Caco-2 (cell line): Measurements from ENCODE around the gene ZNF177. TPM values are rescaled to one million over a fixed set of nuclear protein-coding genes. Genes with fewer than 3 reads are reported as not detected.

Experiments used
- BruUV-seq: library from RNA; stranded (reverse); fragments of 400-500 nt; replicated peaks from 2 replicates; lab custom pipeline; 2021; lab: Mats Ljungman, UMichigan
- CTCF ChIA-PET: fragments of 300-600 bp; sonication (Branson Sonifier 250); formaldehyde crosslinking; loops from one replicate; lab custom pipeline; 2022; ENCODE audit warnings: antibody characterized with exemption; lab: Charles Lee
- POLR2A ChIA-PET: fragments of 300-600 bp; sonication (Branson Sonifier 250); formaldehyde crosslinking; loops from one replicate; lab custom pipeline; 2022; ENCODE audit warnings: antibody characterized with exemption; lab: Charles Lee
- DNase-seq, 2 experiments: peaks; one replicate each; pipeline versions ENCODE4 v3.0.0 to v3.0.0-alpha.2; 2020 to 2022
- H3K27me3 ChIP-seq: replicated peaks from 2 replicates; pipeline ENCODE4 v1.6.0; 2011; ENCODE audit warnings: low read length; ENCODE audit not compliant: control insufficient read depth, insufficient read depth
- H3K36me3 ChIP-seq: 2 replicates; pipeline ENCODE4 v1.5.1; 2011; ENCODE audit warnings: low read length; ENCODE audit not compliant: control insufficient read depth, insufficient read depth
- H3K4me1 ChIP-seq: fragments of 250-450 bp; sonication (Bioruptor Pico); 2 replicates; pipeline ENCODE4 v1.5.1; 2020; ENCODE audit warnings: mild to moderate bottlenecking
- H3K4me3 ChIP-seq: 2 replicates; pipeline ENCODE4 v1.5.1; 2011; ENCODE audit warnings: low read depth, mild to moderate bottlenecking, control low read depth, low read length
- H3K9me3 ChIP-seq: fragments of 250-450 bp; sonication (Bioruptor Pico); 2 replicates; pipeline ENCODE4 v1.5.1; 2020; ENCODE audit warnings: mild to moderate bottlenecking, moderate library complexity
- H3K27ac Mint-ChIP-seq: one replicate; pipeline ENCODE4 v1.8.0; 2022; ENCODE audit warnings: mixed read lengths; ENCODE audit not compliant: unreplicated experiment
- H3K27me3 Mint-ChIP-seq: one replicate; pipeline ENCODE4 v1.8.0; 2022; ENCODE audit warnings: mixed read lengths; ENCODE audit not compliant: insufficient read depth, unreplicated experiment
- H3K36me3 Mint-ChIP-seq: one replicate; pipeline ENCODE4 v1.8.0; 2022; ENCODE audit warnings: mild to moderate bottlenecking, mixed read lengths; ENCODE audit not compliant: insufficient read depth, unreplicated experiment
- H3K4me1 Mint-ChIP-seq: one replicate; pipeline ENCODE4 v1.8.0; 2022; ENCODE audit warnings: low read depth, mixed read lengths; ENCODE audit not compliant: unreplicated experiment
- H3K4me3 Mint-ChIP-seq: one replicate; pipeline ENCODE4 v1.8.0; 2022; ENCODE audit warnings: mild to moderate bottlenecking, moderate library complexity, mixed read lengths; ENCODE audit not compliant: unreplicated experiment
- H3K9me3 Mint-ChIP-seq: one replicate; pipeline ENCODE4 v1.8.0; 2022; ENCODE audit warnings: mixed read lengths; ENCODE audit not compliant: unreplicated experiment
- CTCF ChIP-seq, 2 experiments: fragments of 200-600 bp in 1 of 2; IDR thresholded peaks; 1 replicate in 1 of 2; 2 replicates in 1 of 2; pipeline versions ENCODE4 v1.5.1 to v1.8.0; 2011 to 2022; ENCODE audit warnings: antibody characterized with exemption in 1 of 2, control low read depth in 1 of 2, inconsistent platforms in 1 of 2, low read depth in 1 of 2, low read length in 1 of 2, mild to moderate bottlenecking in 1 of 2, moderate library complexity in 1 of 2; ENCODE audit not compliant: insufficient read depth in 1 of 2, severe bottlenecking in 1 of 2, unreplicated experiment in 1 of 2
- intact Hi-C: fragments of 100-400 bp; cut with micrococcal nuclease; formaldehyde crosslinking; loops from one replicate; pipeline ENCODE4 v1.10.0; 2022; ENCODE audit not compliant: unreplicated experiment
- total RNA-seq: library from RNA; stranded (reverse); gene quantifications from 2 replicates; pipeline ENCODE4 v1.2.3, GENCODE V29; 2022

ZNF177 gene
- total RNA-seq, 1 experiment from 2014 or later: 0.34 TPM

GRCh38 chr19:9353011-9353410, 9.8 kb upstream of the ZNF177 start:
- CTCF ChIA-PET: no interaction called here
- no peaks in the 10 kb centered on the region for H3K36me3 ChIP-seq
- no peak for TF ChIP-seq CTCF (IDR thresholded peaks at IDR 0.05; ENCODE audit: insufficient read depth in 1 of 2, low read depth in 1 of 2, low read length in 1 of 2, severe bottlenecking in 1 of 2, unreplicated experiment in 1 of 2)
- H3K27me3 ChIP-seq: no peaks in the 10 kb centered on the region
- no peaks in the 10 kb centered on the region for H3K9me3 ChIP-seq
- intact Hi-C loops: no loop called here
- Mint-ChIP-seq H3K4me1 (no peaks in the 10 kb centered on the region), H3K27me3 (no peaks in the 10 kb centered on the region), H3K9me3 (peaks cover 23% of the 10 kb centered on the region), H3K27ac (no peak overlapping the region), H3K4me3 (no peak overlapping the region), H3K36me3 (peaks cover 5% of the 10 kb centered on the region)
- BruUV-seq: no TSS peak
- no peak for DNase-seq
- H3K4me3 ChIP-seq: no peak overlapping the region
- H3K4me1 ChIP-seq: no peaks in the 10 kb centered on the region
- POLR2A ChIA-PET: no interaction called here

DNA sequence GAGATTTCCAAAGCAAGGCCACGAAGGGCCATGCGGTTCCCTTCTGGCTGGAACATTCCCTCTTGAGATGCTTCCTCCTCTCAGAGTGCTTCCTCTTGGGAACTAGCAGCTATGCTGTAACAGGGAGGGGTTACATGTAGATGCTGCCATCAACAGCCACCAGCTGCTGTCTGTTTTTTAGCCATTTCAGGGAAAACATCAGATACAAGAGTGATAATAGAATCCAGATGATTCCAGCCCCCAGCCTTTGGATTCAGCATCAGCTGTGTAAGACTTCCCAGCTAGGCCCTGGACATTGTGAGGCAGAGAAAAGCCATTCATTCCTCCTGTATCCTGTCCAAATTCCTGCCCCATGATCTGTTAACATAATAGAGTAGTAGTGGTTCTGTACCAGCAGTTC, 8.2 kb upstream of the ZNF177 start:
- H3K9me3 Mint-ChIP-seq: peaks cover 21% of the 10 kb centered on the region
- CTCF ChIA-PET: no interaction called here
- no peak overlapping the region for H3K27ac Mint-ChIP-seq
- no peaks in the 10 kb centered on the region for H3K36me3 ChIP-seq
- no peaks in the 10 kb centered on the region for H3K4me1 ChIP-seq
- POLR2A ChIA-PET: no interaction called here
- DNase-seq: no peak
- no TSS peak for BruUV-seq
- peaks cover 5% of the 10 kb centered on the region for H3K36me3 Mint-ChIP-seq
- H3K4me3 ChIP-seq: no peak overlapping the region
- no peak overlapping the region for H3K4me3 Mint-ChIP-seq
- no peaks in the 10 kb centered on the region for H3K27me3 ChIP-seq
- no peaks in the 10 kb centered on the region for H3K9me3 ChIP-seq
- H3K27me3 Mint-ChIP-seq: no peaks in the 10 kb centered on the region
- intact Hi-C loops: no loop called here
- TF ChIP-seq CTCF (IDR thresholded peaks at IDR 0.05; ENCODE audit: insufficient read depth in 1 of 2, low read depth in 1 of 2, low read length in 1 of 2, severe bottlenecking in 1 of 2, unreplicated experiment in 1 of 2): no peak
- H3K4me1 Mint-ChIP-seq: no peaks in the 10 kb centered on the region

DNA sequence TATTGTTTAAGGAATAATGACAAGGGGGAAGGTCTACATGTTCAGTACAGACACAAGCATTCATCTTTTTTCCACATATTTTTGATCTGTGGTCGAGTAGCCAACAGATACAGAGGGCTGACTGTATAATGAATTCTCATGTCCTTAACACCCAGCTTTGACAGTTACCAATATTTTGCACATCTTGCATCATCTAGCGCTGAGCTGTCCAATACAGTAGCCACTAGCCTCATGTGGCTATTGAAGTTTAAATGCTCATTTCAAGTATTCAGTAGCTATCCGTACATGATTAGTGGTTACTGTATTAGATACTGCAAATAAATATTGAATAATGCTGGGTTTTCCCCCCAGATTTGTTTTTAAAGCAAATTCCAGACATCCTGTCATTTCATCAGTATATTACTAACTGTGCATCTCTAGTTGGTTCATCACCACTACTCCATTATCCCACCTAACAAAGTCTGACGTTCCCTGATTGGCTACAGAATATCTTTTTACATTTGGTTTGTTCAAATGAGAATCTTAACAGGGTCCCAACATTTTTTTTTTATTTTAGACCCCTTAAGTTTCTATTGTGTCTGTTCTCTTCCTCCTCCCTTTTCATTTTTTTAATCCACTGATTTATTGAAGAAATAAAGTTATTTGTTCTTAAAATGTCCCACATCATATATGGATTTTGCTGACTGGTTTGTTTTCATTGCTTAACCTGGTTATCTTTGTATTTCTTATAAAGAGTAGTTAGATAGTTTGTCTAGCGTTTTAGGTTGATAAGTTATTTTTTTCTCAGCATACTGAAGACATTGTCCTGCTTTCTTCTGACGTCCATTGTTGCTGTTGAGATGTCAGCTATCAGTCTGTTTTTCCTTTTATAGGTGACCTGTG, 8.2 kb downstream of the ZNF177 start:
- intact Hi-C loops: no loop called here
- Histone ChIP-seq H3K36me3 (no peaks in the 10 kb centered on the region), H3K4me1 (no peaks in the 10 kb centered on the region), H3K4me3 (no peak overlapping the region), H3K9me3 (no peaks in the 10 kb centered on the region; the same call in 1 of the 2 replicates), H3K27me3 (no peaks in the 10 kb centered on the region)
- H3K4me3 Mint-ChIP-seq: no peak overlapping the region
- H3K4me1 Mint-ChIP-seq: no peaks in the 10 kb centered on the region
- TF ChIP-seq CTCF (IDR thresholded peaks at IDR 0.05; ENCODE audit: insufficient read depth in 1 of 2, low read depth in 1 of 2, low read length in 1 of 2, severe bottlenecking in 1 of 2, unreplicated experiment in 1 of 2): no peak
- no TSS peak for BruUV-seq
- H3K27me3 Mint-ChIP-seq: no peaks in the 10 kb centered on the region
- no peak overlapping the region for H3K27ac Mint-ChIP-seq
- ChIA-PET CTCF (no interaction called here), POLR2A (no interaction called here)
- DNase-seq: no peak
- no peaks in the 10 kb centered on the region for H3K36me3 Mint-ChIP-seq
- peaks cover 49% of the 10 kb centered on the region for H3K9me3 Mint-ChIP-seq
